HEK293 (cell line): Measurements from ENCODE around the gene AARS2.

Source experiments
- CTCF ChIP-seq: fragments of 450-650 bp; formaldehyde crosslinking; IDR thresholded peaks from 2 replicates; pipeline ENCODE4 v1.5.1; 2016; ENCODE audit warnings: missing biosample characterization, missing genetic modification characterization
- KLF8 ChIP-seq: fragments of 450-650 bp; formaldehyde crosslinking; IDR thresholded peaks from 2 replicates; pipeline ENCODE4 v1.5.1; 2016; ENCODE audit warnings: missing biosample characterization, missing genetic modification characterization
- PRDM10 ChIP-seq: fragments of 450-650 bp; formaldehyde crosslinking; IDR thresholded peaks from 2 replicates; pipeline ENCODE4 v1.5.1; 2016; ENCODE audit warnings: missing biosample characterization, missing genetic modification characterization
- ZFP37 ChIP-seq: fragments of 450-650 bp; formaldehyde crosslinking; IDR thresholded peaks from 2 replicates; pipeline ENCODE4 v1.5.1; 2016; ENCODE audit warnings: missing biosample characterization, missing genetic modification characterization
- ZNF121 ChIP-seq: fragments of 450-650 bp; formaldehyde crosslinking; IDR thresholded peaks from 2 replicates; pipeline ENCODE4 v1.5.1; 2016; ENCODE audit warnings: missing biosample characterization, missing genetic modification characterization
- ZNF501 ChIP-seq: fragments of 450-650 bp; formaldehyde crosslinking; IDR thresholded peaks from 2 replicates; pipeline ENCODE4 v1.5.1; 2016; ENCODE audit warnings: missing biosample characterization, missing genetic modification characterization
- ZNF558 ChIP-seq: fragments of 450-650 bp; formaldehyde crosslinking; IDR thresholded peaks from 2 replicates; pipeline ENCODE4 v1.5.1; 2016; ENCODE audit warnings: missing biosample characterization, missing genetic modification characterization
- ZNF571 ChIP-seq: fragments of 450-650 bp; formaldehyde crosslinking; IDR thresholded peaks from 2 replicates; pipeline ENCODE4 v1.5.0; 2017; ENCODE audit warnings: missing biosample characterization, missing genetic modification characterization
- ZNF658 ChIP-seq: fragments of 450-650 bp; formaldehyde crosslinking; IDR thresholded peaks from 2 replicates; pipeline ENCODE4; 2016; ENCODE audit warnings: missing biosample characterization, missing genetic modification characterization
- ZNF692 ChIP-seq: fragments of 450-650 bp; formaldehyde crosslinking; IDR thresholded peaks from 2 replicates; pipeline ENCODE4 v1.5.1; 2016; ENCODE audit warnings: missing biosample characterization, missing genetic modification characterization

GRCh38 chr6:44301782-44302564, 11.2 kb downstream of the AARS2 start:
- TF ChIP-seq KLF8 (no peak), ZNF692 (tag by site-specific recombination) (no peak), CTCF (tag by site-specific recombination) (no peak), ZNF121 (tag by site-specific recombination) (no peak), ZNF501 (tag by site-specific recombination) (no peak), ZFP37 (no peak), ZNF571 (tag by site-specific recombination) (no peak), ZNF658 (tag by site-specific recombination) (no peak), ZNF558 (tag by site-specific recombination) (no peak), PRDM10 (tag by site-specific recombination) (no peak)
